K562 (cell line): Measurements from ENCODE around the gene KIF23. TPM values are rescaled to one million over a fixed set of nuclear protein-coding genes. Genes with fewer than 3 reads are reported as not detected.

Experiments
- ARID3A ChIP-seq: IDR thresholded peaks from 2 replicates; pipeline ENCODE4 v1.6.1; 2012; ENCODE audit warnings: low read depth, low read length, improper control_type of control experiment, borderline replicate concordance
- CHAMP1 ChIP-seq: fragments of 450-650 bp; IDR thresholded peaks from 2 replicates; pipeline ENCODE4 v1.6.1; 2016; ENCODE audit warnings: mild to moderate bottlenecking
- CHD4 ChIP-seq: fragments of 200-600 bp; sonication (generic); IDR thresholded peaks from 3 replicates; pipeline ENCODE4 v1.6.1; 2012; ENCODE audit warnings: low read depth, mild to moderate bottlenecking, mixed read lengths, low read length, inconsistent platforms; ENCODE audit not compliant: insufficient read depth, insufficient replicate concordance, poor library complexity, severe bottlenecking
- CREB1 ChIP-seq, 2 experiments: sonication (generic) in 1 of 2; formaldehyde crosslinking in 1 of 2; IDR thresholded peaks; 2 replicates each; pipeline versions ENCODE4 v1.6.1 to v1.8.0; 2012 to 2022; ENCODE audit warnings: inconsistent platforms in 1 of 2, mild to moderate bottlenecking in 1 of 2, missing genetic modification reagents in 1 of 2, moderate library complexity in 1 of 2
- ELK3 ChIP-seq: fragments of 450-650 bp; formaldehyde crosslinking; IDR thresholded peaks from 2 replicates; pipeline ENCODE4 v1.4.0; 2020; ENCODE audit warnings: mild to moderate bottlenecking
- GTF2F1 ChIP-seq: IDR thresholded peaks from 2 replicates; pipeline ENCODE4 v1.6.1; 2011; ENCODE audit warnings: low read depth, low read length, improper control_type of control experiment
- HNRNPL ChIP-seq: fragments of 200-400 bp; formaldehyde crosslinking; IDR thresholded peaks from 2 replicates; pipeline ENCODE4 v1.6.1; 2017; ENCODE audit warnings: low read depth, mild to moderate bottlenecking, low read length
- KAT2B ChIP-seq: IDR thresholded peaks from one replicate; pipeline ENCODE4 v1.6.1; 2012; ENCODE audit warnings: low read depth, mild to moderate bottlenecking, control low read depth, inconsistent platforms, low read length, moderate library complexity
- L3MBTL2 ChIP-seq: fragments of 450-650 bp; IDR thresholded peaks from 2 replicates; pipeline ENCODE4 v1.6.1; 2016; ENCODE audit warnings: mild to moderate bottlenecking, moderate library complexity
- NFIC ChIP-seq: fragments of 450-650 bp; IDR thresholded peaks from 2 replicates; pipeline ENCODE4 v1.6.1; 2017; ENCODE audit warnings: mild to moderate bottlenecking, inconsistent platforms
- SOX6 ChIP-seq: fragments of 450-650 bp; IDR thresholded peaks from 2 replicates; pipeline ENCODE4 v1.6.1; 2014; ENCODE audit warnings: mild to moderate bottlenecking
- U2AF2 ChIP-seq: fragments of 200-400 bp; formaldehyde crosslinking; optimal IDR thresholded peaks from 2 replicates; pipeline ENCODE3; 2017; ENCODE audit warnings: low read depth, mild to moderate bottlenecking, low read length
- ZBTB1 ChIP-seq: sonication (generic); formaldehyde crosslinking; IDR thresholded peaks from 2 replicates; pipeline ENCODE4 v1.8.1; 2023; ENCODE audit warnings: missing genetic modification reagents, low read depth, mild to moderate bottlenecking, borderline replicate concordance
- ZFP36 ChIP-seq: fragments of 150-350 bp; IDR thresholded peaks from 2 replicates; pipeline ENCODE4 v1.6.1; 2018; ENCODE audit warnings: low read length, low read depth; ENCODE audit not compliant: partially characterized antibody
- ZNF197 ChIP-seq: fragments of 200-800 bp; sonication (Bioruptor generic); IDR thresholded peaks from 2 replicates; pipeline ENCODE4 v1.6.1; 2016; ENCODE audit warnings: low read depth, missing genetic modification characterization, missing compliant biosample characterization
- ZNF354B ChIP-seq: fragments of 250-450 bp; sonication (Bioruptor Pico); IDR thresholded peaks from 2 replicates; pipeline ENCODE4 v1.4.0; 2020
- ZNF445 ChIP-seq: fragments of 250-450 bp; sonication (Bioruptor Pico); IDR thresholded peaks from 2 replicates; pipeline ENCODE4 v1.4.0; 2020; ENCODE audit warnings: low read depth, mild to moderate bottlenecking, moderate library complexity
- ZNF449 ChIP-seq: fragments of 250-450 bp; sonication (Bioruptor Pico); IDR thresholded peaks from 2 replicates; pipeline ENCODE4 v1.8.0; 2022; ENCODE audit warnings: moderate library complexity, mild to moderate bottlenecking, inconsistent platforms
- polyA plus RNA-seq, 8 experiments: library from polyadenylated mRNA; depleted of rRNA in 4 of 8; stranded (reverse) in 5 of 8; unstranded in 3 of 8; fragments of >200 nt; fragmentation: Nextera tagmentation in 2 of 8; fragmentation: Illumina TruSeq in 1 of 8; extraction: Ambion mirVana in 2 of 8; extraction: Trizol in 1 of 8; gene quantifications; 2 replicates each; pipeline versions ENCODE4 v1.2.1 to v1.2.3, GENCODE V29; 2011 to 2014; ENCODE audit warnings: inconsistent platforms in 1 of 8, missing spikeins in 1 of 8
- total RNA-seq, 7 experiments: library from RNA; depleted of rRNA in 6 of 7; stranded (reverse); fragments of >200 nt in 6 of 7; fragmentation: Illumina TruSeq in 2 of 7; extraction: Trizol in 2 of 7; gene quantifications; 2 replicates each; pipeline versions ENCODE4 v1.2.1 to v1.2.3, GENCODE V29; 2011 to 2021; ENCODE audit warnings: low replicate concordance in 1 of 7

The KIF23 gene
- total and polyA plus RNA-seq, 9 of the 15 experiments (the other 6 are each of a cell fraction or from before 2014, with no cell fraction given), result 29.4 to 58.2 (median 41.9) TPM

DNA sequence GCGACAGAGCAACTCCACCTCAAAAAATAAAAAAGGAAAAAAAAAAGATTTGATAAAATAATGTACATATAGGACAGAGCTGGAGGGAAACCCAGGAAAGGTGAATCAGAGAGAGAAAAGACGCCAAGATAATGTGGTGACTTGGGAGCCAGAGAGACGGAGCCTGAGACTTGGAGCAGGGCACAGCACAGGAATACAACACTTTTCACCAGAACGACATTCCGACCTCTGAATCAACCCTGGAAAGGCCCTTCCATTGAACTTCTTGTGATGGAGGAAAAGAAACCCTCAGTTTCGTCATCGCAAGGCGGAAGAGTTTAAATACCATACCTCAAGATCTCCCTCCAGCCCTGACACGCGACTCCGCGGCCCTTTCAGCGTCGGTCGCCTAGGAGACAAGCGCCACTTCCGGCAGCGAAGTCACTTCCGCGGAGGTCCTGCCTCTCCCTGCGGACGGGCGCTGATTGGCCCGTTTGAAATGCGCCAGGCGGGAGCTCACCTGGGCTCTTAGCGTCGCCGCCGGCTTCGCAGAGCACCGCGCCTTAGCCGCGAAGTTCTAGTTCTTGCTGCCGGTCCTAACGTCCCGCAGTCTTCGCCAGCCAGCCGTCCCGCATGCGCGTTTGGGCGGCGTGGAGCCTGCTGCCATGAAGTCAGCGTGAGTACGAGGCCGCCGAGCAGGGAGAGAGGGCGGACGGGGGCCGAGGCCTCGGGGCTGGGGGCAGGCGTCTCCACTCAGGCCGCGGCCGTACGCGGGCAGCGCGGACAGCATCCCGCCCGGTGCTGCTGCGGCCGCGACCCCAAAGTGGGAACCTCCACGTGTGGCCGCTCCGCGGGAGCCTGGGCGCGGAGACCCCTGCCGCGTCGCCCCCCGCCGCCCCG, at the start of gene KIF23 (continued):
- TF ChIP-seq CHD4, result no peak
- no peak for TF ChIP-seq KAT2B
- peak; percentile 74 for TF ChIP-seq CREB1 (IDR thresholded peaks at IDR 0.05)
- TF ChIP-seq CREB1 (CRISPR knock-in tag; IDR thresholded peaks at IDR 0.05), result peak; percentile 73; the same call in 1 of the 2 replicates
- no peak for TF ChIP-seq ZNF354B (CRISPR knock-in tag)
- peak; percentile 94 for TF ChIP-seq L3MBTL2
- no peak for TF ChIP-seq SOX6
- TF ChIP-seq ZFP36, result no peak
- TF ChIP-seq ZNF445, result no peak
- no peak for TF ChIP-seq NFIC
- TF ChIP-seq HNRNPL, result no peak
- no peak for TF ChIP-seq ZNF197
- TF ChIP-seq ZNF449 (CRISPR knock-in tag), result no peak
- TF ChIP-seq ZBTB1, result peak; percentile 84
- no peak for TF ChIP-seq ARID3A
- 0 out of 2 replicates have a peak, but pooled peaks have one; percentile 52 for TF ChIP-seq GTF2F1
- no peak for TF ChIP-seq U2AF2
- TF ChIP-seq ELK3 (CRISPR knock-in tag), result no peak
- no peak for TF ChIP-seq CHAMP1
